K562 (cell line): ENCODE measurements around the gene SLCO1B1. TPM values are rescaled to one million over a fixed set of nuclear protein-coding genes. Genes with fewer than 3 reads are reported as not detected.

Experiments used
- ATAC-seq: fragments of 200-7000 bp; cut with Tn5 transposase; 3 replicates; pipeline ENCODE4 v1.9.1; 2020; ENCODE audit warnings: moderate library complexity
- BruUV-seq: library from RNA; stranded (reverse); fragments of 400-500 nt; replicated peaks from 2 replicates; lab custom pipeline; 2021; lab: Mats Ljungman, UMichigan
- CTCF ChIA-PET: fragments of 300-600 bp; formaldehyde crosslinking; extraction: SDS; loops from one replicate; lab custom pipeline; 2021; ENCODE audit warnings: low intra/inter-chr PET ratio; lab: Yijun Ruan, JAX
- POLR2A ChIA-PET: fragments of 300-600, 350-650 bp; sonication (Branson Sonifier 250); formaldehyde crosslinking; extraction: SDS; loops from one replicate; lab custom pipeline; 2021; ENCODE audit warnings: antibody characterized with exemption, inconsistent platforms; lab: Yijun Ruan, JAX
- DNase-seq, 4 experiments: peaks; one replicate each; pipeline versions ENCODE4 v3.0.0 to v3.0.0-alpha.2; 2011 to 2018; ENCODE audit warnings: low spot score in 3 of 4, mixed read lengths in 3 of 4; ENCODE audit errors: extremely low read depth in 1 of 4
- FAIRE-seq: peaks from 2 replicates; lab custom pipeline; 2011; peaks lifted over from hg19 to GRCh38; lab: Jason Lieb, UNC
- H2AFZ ChIP-seq: 2 replicates; pipeline ENCODE4 v1.6.0; 2011; ENCODE audit warnings: low read depth, low read length, control low read depth, inconsistent platforms
- H3K27ac ChIP-seq: fragments of 200-600 bp; 3 replicates; pipeline ENCODE4 v1.8.0; 2011; ENCODE audit warnings: low read depth, mild to moderate bottlenecking, control low read depth, inconsistent platforms, low read length, moderate library complexity, mixed read lengths; ENCODE audit errors: extremely low read depth
- H3K27me3 ChIP-seq, 2 experiments: fragments of 300-600 bp in 1 of 2; 2 replicates in 1 of 2; 3 replicates in 1 of 2; pipeline versions ENCODE4 v1.6.0 to v1.8.0; 2011; ENCODE audit warnings: inconsistent platforms in 2 of 2, low read length in 2 of 2, mild to moderate bottlenecking in 1 of 2, mixed read lengths in 1 of 2, moderate library complexity in 1 of 2; ENCODE audit not compliant: control insufficient read depth in 2 of 2, insufficient read depth in 2 of 2
- H3K36me3 ChIP-seq: fragments of 300-600 bp; 3 replicates; pipeline ENCODE4 v1.8.0; 2011; ENCODE audit warnings: mild to moderate bottlenecking, low read length, inconsistent platforms; ENCODE audit not compliant: control insufficient read depth, insufficient read depth
- H3K4me1 ChIP-seq, 2 experiments: fragments of 200-600 bp in 1 of 2; replicated peaks in 1 of 2; 2 replicates in 1 of 2; 3 replicates in 1 of 2; pipeline versions ENCODE4 v1.5.1 to v1.8.0; 2011; ENCODE audit warnings: inconsistent platforms in 2 of 2, low read length in 2 of 2, mild to moderate bottlenecking in 1 of 2, mixed read lengths in 1 of 2, moderate library complexity in 1 of 2; ENCODE audit not compliant: control insufficient read depth in 2 of 2, insufficient read depth in 2 of 2
- H3K4me2 ChIP-seq: 2 replicates; pipeline ENCODE4 v1.6.1; 2011; ENCODE audit warnings: low read length, control low read depth, inconsistent platforms, mixed read lengths; ENCODE audit not compliant: insufficient read depth
- H3K4me3 ChIP-seq: fragments of 200-600 bp; sonication (generic), shearing (Covaris generic); 2 replicates; pipeline ENCODE4 v1.5.1; 2016; ENCODE audit warnings: control low read depth, inconsistent platforms
- H3K79me2 ChIP-seq: fragments of 200-600 bp; 3 replicates; pipeline ENCODE4 v1.8.0; 2011; ENCODE audit warnings: low read length, inconsistent platforms; ENCODE audit not compliant: control insufficient read depth, insufficient read depth
- H3K9ac ChIP-seq, 2 experiments: 2 replicates each; pipeline versions ENCODE4 v1.6.0 to v1.6.1; 2011; ENCODE audit warnings: low read depth in 2 of 2, low read length in 2 of 2, control low read depth in 1 of 2, inconsistent platforms in 1 of 2, mild to moderate bottlenecking in 1 of 2, mixed read lengths in 1 of 2; ENCODE audit not compliant: insufficient read depth in 1 of 2
- H3K9me1 ChIP-seq: one replicate; pipeline ENCODE4 v1.6.0; 2011; ENCODE audit warnings: inconsistent platforms, mild to moderate bottlenecking, low read length, moderate library complexity; ENCODE audit not compliant: control insufficient read depth, insufficient read depth
- H3K9me3 ChIP-seq: replicated peaks from 2 replicates; pipeline ENCODE4 v1.5.1; 2011; ENCODE audit warnings: low read depth, low read length, inconsistent platforms; ENCODE audit not compliant: control insufficient read depth, insufficient read depth
- H4K20me1 ChIP-seq: replicated peaks from 2 replicates; pipeline ENCODE4 v1.6.1; 2011; ENCODE audit warnings: low read length, inconsistent platforms, mixed read lengths; ENCODE audit not compliant: control insufficient read depth, insufficient read depth
- BRCA1 ChIP-seq, 2 experiments: fragments of 450-650 bp in 1 of 2; sonication (generic) in 1 of 2; formaldehyde crosslinking in 1 of 2; IDR thresholded peaks; 2 replicates each; pipeline versions ENCODE4 v1.5.0 to v1.6.1; 2017 to 2020; ENCODE audit warnings: mild to moderate bottlenecking in 1 of 2, missing genetic modification reagents in 1 of 2
- CSDE1 ChIP-seq, 2 experiments: fragments of 450-650 bp; IDR thresholded peaks; 2 replicates each; pipeline ENCODE4 v1.6.1; 2016; ENCODE audit warnings: mild to moderate bottlenecking in 1 of 2
- E2F1 ChIP-seq: sonication (generic); formaldehyde crosslinking; IDR thresholded peaks from 2 replicates; pipeline ENCODE4 v1.8.1; 2023; ENCODE audit warnings: mild to moderate bottlenecking, missing genetic modification reagents, moderate library complexity
- FOXK1 ChIP-seq: sonication (generic); formaldehyde crosslinking; IDR thresholded peaks from 2 replicates; pipeline ENCODE4 v1.8.0; 2022; ENCODE audit warnings: missing genetic modification reagents, mild to moderate bottlenecking, borderline replicate concordance
- FUS ChIP-seq: fragments of 200-400 bp; formaldehyde crosslinking; optimal IDR thresholded peaks from 2 replicates; pipeline ENCODE3; 2017; ENCODE audit warnings: low read depth, low read length
- MCM2 ChIP-seq: fragments of 450-650 bp; IDR thresholded peaks from 2 replicates; pipeline ENCODE4 v1.6.1; 2017; ENCODE audit warnings: low read depth, mild to moderate bottlenecking
- PURB ChIP-seq: sonication (generic); formaldehyde crosslinking; IDR thresholded peaks from 2 replicates; pipeline ENCODE4 v1.9.0; 2021; ENCODE audit warnings: low read depth, mild to moderate bottlenecking, missing genetic modification reagents
- USF1 ChIP-seq: sonication (generic); formaldehyde crosslinking; IDR thresholded peaks from 2 replicates; pipeline ENCODE4 v1.9.0; 2022; ENCODE audit warnings: mild to moderate bottlenecking, missing genetic modification reagents
- ZNF121 ChIP-seq: sonication (generic); formaldehyde crosslinking; conservative IDR thresholded peaks from 2 replicates; pipeline ENCODE4 v1.8.0; 2022; ENCODE audit warnings: missing genetic modification reagents
- ZNF408 ChIP-seq: fragments of 250-450 bp; sonication (Bioruptor Pico); IDR thresholded peaks from 2 replicates; pipeline ENCODE4 v1.4.0; 2020; ENCODE audit warnings: low read depth, mild to moderate bottlenecking, moderate library complexity
- WGBS: fragments of 100-300 bp; shearing (Covaris generic); methylation state at CpG from one replicate; pipeline ENCODE4 v1.1.6; 2016; ENCODE audit warnings: low coverage, mixed read lengths; ENCODE audit not compliant: insufficient coverage; ENCODE audit errors: missing lambda C conversion rate; 5-methylcytosine and 5-hydroxymethylcytosine counted together
- in situ Hi-C: fragments of 300-500 bp; cut with MboI; formaldehyde crosslinking; loops from 4 replicates; pipeline ENCODE4 v1.15.0; 2018; ENCODE audit warnings: inconsistent platforms, mixed read lengths
- intact Hi-C: fragments of 100-400 bp; cut with micrococcal nuclease; formaldehyde crosslinking; loops from 2 replicates; pipeline ENCODE4 v1.14.2; 2022
- polyA plus RNA-seq, 8 experiments: library from polyadenylated mRNA; depleted of rRNA in 4 of 8; stranded (reverse) in 5 of 8; unstranded in 3 of 8; fragments of >200 nt; fragmentation: Nextera tagmentation in 2 of 8; fragmentation: Illumina TruSeq in 1 of 8; extraction: Ambion mirVana in 2 of 8; extraction: Trizol in 1 of 8; gene quantifications; 2 replicates each; pipeline versions ENCODE4 v1.2.1 to v1.2.3, GENCODE V29; 2011 to 2014; ENCODE audit warnings: inconsistent platforms in 1 of 8, missing spikeins in 1 of 8
- total RNA-seq, 7 experiments: library from RNA; depleted of rRNA in 6 of 7; stranded (reverse); fragments of >200 nt in 6 of 7; fragmentation: Illumina TruSeq in 2 of 7; extraction: Trizol in 2 of 7; gene quantifications; 2 replicates each; pipeline versions ENCODE4 v1.2.1 to v1.2.3, GENCODE V29; 2011 to 2021; ENCODE audit warnings: low replicate concordance in 1 of 7

SLCO1B1 gene
- total and polyA plus RNA-seq, 9 of the 15 experiments (the other 6 are each of a cell fraction or from before 2014, with no cell fraction given), result 0.04 TPM; not detected in 8

- no peak overlapping the region for H2AFZ ChIP-seq
- no peak for DNase-seq
- in situ Hi-C loops (no loop called here), intact Hi-C loops (no loop called here)
- ATAC-seq, result no peak
- FAIRE-seq, result no peak
- H3K27me3 ChIP-seq, result no peaks in the 10 kb centered on the region
- no peaks in the 10 kb centered on the region for H3K9me3 ChIP-seq
- TF ChIP-seq PURB (CRISPR knock-in tag) (no peak), USF1 (CRISPR knock-in tag) (no peak), ZNF408 (CRISPR knock-in tag) (no peak), FOXK1 (CRISPR knock-in tag) (no peak), E2F1 (CRISPR knock-in tag) (no peak), ZNF121 (no peak), MCM2 (no peak), CSDE1 (IDR thresholded peaks at IDR 0.05) (no peak), BRCA1 (IDR thresholded peaks at IDR 0.05) (no peak), BRCA1 (CRISPR knock-in tag; IDR thresholded peaks at IDR 0.05) (no peak), FUS (no peak)
- TF ChIP-seq, all 486 proteins: peak for 0
- Histone ChIP-seq H3K4me2 (no peak overlapping the region), H3K27ac (no peak overlapping the region), H3K4me3 (no peak overlapping the region), H3K9me1 (no peaks in the 10 kb centered on the region), H4K20me1 (no peaks in the 10 kb centered on the region), H3K79me2 (no peaks in the 10 kb centered on the region), H3K9ac (no peak overlapping the region), H3K36me3 (no peaks in the 10 kb centered on the region), H3K4me1 (no peaks in the 10 kb centered on the region)
- ChIA-PET CTCF (no interaction called here), POLR2A (no interaction called here)
- BruUV-seq, result no TSS peak
- 0% methylated on average over 3 of the region's 3 CpGs for WGBS
Observed at GRCh38 chr12:21155522-21156351, 24.7 kb downstream of the SLCO1B1 start.
